Aorta (tissue), 5 donors: ENCODE data around the gene MCOLN3. TPM values are rescaled to one million over a fixed set of nuclear protein-coding genes. Genes with fewer than 3 reads are reported as not detected.
"Not testable (repeated sequence)": the region's sequence is repeated elsewhere in the genome, so short reads cannot be mapped to it uniquely, and the experiment has no call there.

Experiments used
- ATAC-seq: fragments of 200-7000 bp; cut with Tn5 transposase; one replicate; pipeline ENCODE4 v1.9.1; 2022; ENCODE audit warnings: moderate library complexity; ENCODE audit not compliant: low FRiP score
- DNase-seq, 2 donors: peaks; one replicate each; pipeline ENCODE4 v3.0.0-alpha.2; 2020
- H3K27ac ChIP-seq, 2 donors: one replicate each; pipeline ENCODE4 v1.5.1; 2013; ENCODE audit warnings: low read length in 2 of 2, mild to moderate bottlenecking in 2 of 2, moderate library complexity in 2 of 2, control low read depth in 1 of 2, inconsistent platforms in 1 of 2, low read depth in 1 of 2
- H3K27me3 ChIP-seq, 2 donors: one replicate each; pipeline ENCODE4 v1.6.1; 2013; ENCODE audit warnings: control low read depth in 1 of 2, low read length in 1 of 2, mild to moderate bottlenecking in 1 of 2, moderate library complexity in 1 of 2; ENCODE audit not compliant: insufficient read depth in 2 of 2, control insufficient read depth in 1 of 2
- H3K36me3 ChIP-seq, 2 donors: one replicate each; pipeline ENCODE4 v1.6.1; 2013; ENCODE audit warnings: control low read depth in 1 of 2, low read length in 1 of 2, mild to moderate bottlenecking in 1 of 2; ENCODE audit not compliant: insufficient read depth in 2 of 2, control insufficient read depth in 1 of 2
- H3K4me1 ChIP-seq, 2 donors: one replicate each; pipeline ENCODE4 v1.6.1; 2013; ENCODE audit warnings: low read length in 2 of 2, control low read depth in 1 of 2, mild to moderate bottlenecking in 1 of 2, moderate library complexity in 1 of 2; ENCODE audit not compliant: insufficient read depth in 2 of 2, control insufficient read depth in 1 of 2
- H3K4me3 ChIP-seq, 2 donors: one replicate each; pipeline ENCODE4 v1.5.1; 2013; ENCODE audit warnings: low read length in 2 of 2, control low read depth in 1 of 2, mild to moderate bottlenecking in 1 of 2
- H3K9me3 ChIP-seq: one replicate; pipeline ENCODE4 v1.6.1; 2013; ENCODE audit warnings: mild to moderate bottlenecking, low read length; ENCODE audit not compliant: control insufficient read depth
- WGBS, 2 donors: extraction: QIAGEN DNeasy Blood & Tissue Kit; methylation state at CpG; one replicate each; pipeline ENCODE4 v1.1.7; 2013; 5-methylcytosine and 5-hydroxymethylcytosine counted together
- intact Hi-C, 2 donors: fragments of 100-400 bp; cut with DNase I; formaldehyde crosslinking; loops; one replicate each; pipeline versions ENCODE4 v1.14.2 to v1.15.0; 2022
- polyA plus RNA-seq, 2 donors: library from polyadenylated mRNA; stranded (reverse); fragments of 200-250 nt; gene quantifications; one replicate each; pipeline ENCODE4 v1.2.3, GENCODE V29; 2013
- total RNA-seq, 2 donors: library from RNA; stranded (reverse); fragmentation: NEBNext Ultra II Directional; extraction: Animal tissue kit (Norgen Biotek cat#: 25700); gene quantifications; one replicate each; pipeline ENCODE4 v1.2.1, GENCODE V29; 2021
- donor health status: healthy with polysubstance abuse.
- donor health status: Bipolar disorder and iron deficiency.
- donor health status: DM: no; HTN: no; CAD: no.
- donor health status: DM: no; HTN: no; CAD: no.
- donor health status: DM: yes; HTN: yes; CAD: no.

Gene MCOLN3
- total and polyA plus RNA-seq, 4 donors = 0.25 to 7.8 (median 2.5) TPM

GRCh38 chr1:85005641-85006040 is 42.7 kb downstream of the MCOLN3 start:
- intact Hi-C loops, ATAC-seq: not testable (repeated sequence)

GRCh38 chr1:85001742-85002141 is 46.6 kb downstream of the MCOLN3 start:
- Histone ChIP-seq H3K27me3 (no peaks in the 10 kb centered on the region), H3K36me3 (no peaks in the 10 kb centered on the region), H3K9me3 (no peaks in the 10 kb centered on the region), H3K27ac (no peak overlapping the region), H3K4me1 (peaks cover 0 to 2% of the 10 kb centered on the region in 2 donors), H3K4me3 (no peak overlapping the region)
- ATAC-seq (no peak), DNase-seq (no peak)
- intact Hi-C loops = no loop called here

More at GRCh38 chr1:85005641-85006040, 42.7 kb downstream of the MCOLN3 start:
- not testable (repeated sequence) for H3K4me3 ChIP-seq, H3K36me3 ChIP-seq, H3K27ac ChIP-seq, H3K27me3 ChIP-seq, DNase-seq, H3K9me3 ChIP-seq, H3K4me1 ChIP-seq
- WGBS, 2 donors = 88 to 91% methylated on average over 1 of the region's 1 CpG

- H3K36me3 ChIP-seq = no peaks in the 10 kb centered on the region
- DNase-seq = peak in 1 of 2 donors; percentile 48
- H3K27me3 ChIP-seq = no peaks in the 10 kb centered on the region
- no peak overlapping the region for H3K27ac ChIP-seq
- peaks cover 0 to 2% of the 10 kb centered on the region in 2 donors for H3K4me1 ChIP-seq
- WGBS, 2 donors = 52 to 58% methylated on average over 14 of the region's 14 CpGs
- H3K4me3 ChIP-seq = peak overlapping the region in 1 of 2 donors; percentile 67
- ATAC-seq = no peak
- no peaks in the 10 kb centered on the region for H3K9me3 ChIP-seq
- intact Hi-C loops = loop anchor here in 1 of 2 donors (5.0 kb wide), 1 partner anchor 56 kb away; no protein-coding TSS in a partner anchor
Measured at GRCh38 chr1:84998642-84999280, 49.5 kb downstream of the MCOLN3 start.

DNA sequence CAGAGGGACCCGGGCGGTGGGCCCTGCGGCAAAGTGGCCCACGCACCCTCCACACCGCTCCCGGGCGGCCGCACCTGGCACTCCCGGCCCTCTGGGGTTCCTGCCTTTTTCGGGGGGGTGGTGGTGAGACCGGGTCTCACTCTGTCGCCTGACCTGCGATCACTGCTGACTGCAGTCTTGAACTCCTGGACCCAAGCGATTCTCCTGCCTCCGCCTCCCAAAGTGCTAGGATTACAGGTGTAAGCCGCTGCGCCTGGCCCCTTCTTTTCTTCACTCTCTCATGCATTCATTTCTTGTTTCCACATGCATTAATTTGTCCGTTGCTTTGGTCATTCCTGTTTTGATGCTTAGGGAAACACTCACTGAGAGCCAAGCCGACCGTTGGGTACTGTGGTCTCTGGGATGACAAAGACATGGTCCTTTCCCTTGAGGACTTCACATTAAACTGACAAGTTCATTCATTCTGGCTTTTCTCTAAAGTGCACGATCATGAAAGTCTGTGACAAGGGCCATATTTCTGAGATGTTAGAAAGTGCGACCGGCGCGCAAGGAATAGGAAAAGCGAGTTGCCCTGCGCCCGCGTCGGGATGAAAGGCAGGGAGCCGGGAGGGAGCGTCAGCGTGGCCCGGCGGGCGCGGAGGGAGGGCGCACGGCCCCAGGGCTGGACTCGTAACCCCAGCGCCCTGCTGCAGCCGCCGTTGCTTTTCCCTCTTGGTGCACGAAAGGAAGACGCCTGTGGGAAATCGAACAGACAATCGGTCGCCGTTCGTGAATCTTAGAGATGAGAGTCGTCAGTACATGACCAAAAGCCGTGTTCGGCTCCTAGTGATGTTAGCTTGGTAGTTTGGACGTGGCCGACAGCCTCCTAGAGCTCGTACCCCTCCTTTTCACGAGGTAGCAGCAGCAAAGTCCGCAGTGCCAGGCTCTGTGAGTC is 50.4 kb downstream of the MCOLN3 start:
- H3K27ac ChIP-seq = no peak overlapping the region
- WGBS, 2 donors = 1 to 2% methylated on average over 58 of the region's 58 CpGs
- peak; percentile 61 for ATAC-seq
- no peaks in the 10 kb centered on the region for H3K9me3 ChIP-seq
- H3K36me3 ChIP-seq = no peaks in the 10 kb centered on the region
- H3K4me1 ChIP-seq = no peaks in the 10 kb centered on the region
- peak overlapping the region; percentile 67 to 75 for H3K4me3 ChIP-seq
- no peak for DNase-seq
- intact Hi-C loops = loop anchor here in 1 of 2 donors (5.0 kb wide), 1 partner anchor 56 kb away; no protein-coding TSS in a partner anchor
- no peaks in the 10 kb centered on the region for H3K27me3 ChIP-seq

GRCh38 chr1:84996846-84997666 is 51.2 kb downstream of the MCOLN3 start, which contains the start of gene MCOLN2:
TSS of gene MCOLN2 (minus strand) at chr1:84997113. CDS start at chr1:84996872, 241 bp downstream.
- 1% methylated on average over 69 to 87 of the region's 87 CpGs for WGBS, 2 donors
- no peaks in the 10 kb centered on the region for H3K27me3 ChIP-seq
- peak in 1 of 2 donors; percentile 52 for DNase-seq
- no peaks in the 10 kb centered on the region for H3K9me3 ChIP-seq
- peak; percentile 75 for ATAC-seq
- H3K4me3 ChIP-seq = peak within 1 kb of the TSS; percentile 67 to 85
- H3K4me1 ChIP-seq = no peaks in the 10 kb centered on the region
- intact Hi-C loops = loop anchor here in 1 of 2 donors (5.0 kb wide), 1 partner anchor 55 kb away; no protein-coding TSS in a partner anchor
- no peak within 1 kb of the TSS for H3K27ac ChIP-seq
- H3K36me3 ChIP-seq = no peaks in the 10 kb centered on the region

DNA sequence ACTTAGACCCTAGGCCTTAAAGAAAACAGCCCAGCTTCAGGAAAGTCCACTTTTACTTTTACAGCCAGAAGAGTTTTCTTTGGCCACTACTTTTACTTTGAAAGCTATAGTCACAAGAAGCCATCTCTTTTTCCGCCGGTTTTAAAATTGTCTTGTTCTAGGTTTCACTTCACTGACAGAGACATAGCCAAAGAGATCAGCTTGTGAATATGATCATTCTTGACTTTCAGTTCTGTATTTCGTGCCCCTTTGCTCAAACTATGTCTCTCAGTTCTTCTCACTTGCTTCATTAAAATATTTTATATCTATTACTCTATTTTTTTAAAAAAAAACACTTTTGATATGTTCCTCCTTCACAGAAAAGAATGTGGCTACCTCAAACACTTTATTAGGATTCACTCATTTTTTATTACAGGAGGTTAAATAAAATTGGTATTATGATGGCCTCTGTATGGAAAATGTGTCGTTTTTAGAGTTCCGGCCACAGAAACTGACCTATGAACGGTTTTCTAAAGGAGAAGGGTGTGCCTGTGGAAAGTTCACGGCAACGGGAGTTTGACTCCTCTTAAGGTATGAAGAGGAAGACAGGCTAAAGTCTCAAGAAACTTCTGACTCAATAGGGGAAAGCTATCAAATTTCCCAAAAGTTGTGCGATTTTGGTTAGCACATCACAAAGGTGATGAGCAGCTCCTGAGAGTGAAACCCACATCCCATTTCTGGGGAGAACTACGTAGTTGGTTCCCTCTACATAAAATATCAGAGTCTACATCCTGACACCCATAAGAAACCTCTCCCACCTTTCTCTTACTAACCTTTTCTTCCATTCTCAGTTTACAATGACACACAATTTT is 52.6 kb downstream of the MCOLN3 start:
- no peak overlapping the region for H3K27ac ChIP-seq
- no peaks in the 10 kb centered on the region for H3K4me1 ChIP-seq
- H3K36me3 ChIP-seq = no peaks in the 10 kb centered on the region
- ATAC-seq (no peak), DNase-seq (no peak)
- intact Hi-C loops = loop anchor here in 1 of 2 donors (5.0 kb wide), 1 partner anchor 53 kb away; no protein-coding TSS in a partner anchor
- H3K27me3 ChIP-seq = no peaks in the 10 kb centered on the region
- no peak overlapping the region for H3K4me3 ChIP-seq
- H3K9me3 ChIP-seq = no peaks in the 10 kb centered on the region
- WGBS, 2 donors = 87 to 92% methylated on average over 10 of the region's 10 CpGs

DNA sequence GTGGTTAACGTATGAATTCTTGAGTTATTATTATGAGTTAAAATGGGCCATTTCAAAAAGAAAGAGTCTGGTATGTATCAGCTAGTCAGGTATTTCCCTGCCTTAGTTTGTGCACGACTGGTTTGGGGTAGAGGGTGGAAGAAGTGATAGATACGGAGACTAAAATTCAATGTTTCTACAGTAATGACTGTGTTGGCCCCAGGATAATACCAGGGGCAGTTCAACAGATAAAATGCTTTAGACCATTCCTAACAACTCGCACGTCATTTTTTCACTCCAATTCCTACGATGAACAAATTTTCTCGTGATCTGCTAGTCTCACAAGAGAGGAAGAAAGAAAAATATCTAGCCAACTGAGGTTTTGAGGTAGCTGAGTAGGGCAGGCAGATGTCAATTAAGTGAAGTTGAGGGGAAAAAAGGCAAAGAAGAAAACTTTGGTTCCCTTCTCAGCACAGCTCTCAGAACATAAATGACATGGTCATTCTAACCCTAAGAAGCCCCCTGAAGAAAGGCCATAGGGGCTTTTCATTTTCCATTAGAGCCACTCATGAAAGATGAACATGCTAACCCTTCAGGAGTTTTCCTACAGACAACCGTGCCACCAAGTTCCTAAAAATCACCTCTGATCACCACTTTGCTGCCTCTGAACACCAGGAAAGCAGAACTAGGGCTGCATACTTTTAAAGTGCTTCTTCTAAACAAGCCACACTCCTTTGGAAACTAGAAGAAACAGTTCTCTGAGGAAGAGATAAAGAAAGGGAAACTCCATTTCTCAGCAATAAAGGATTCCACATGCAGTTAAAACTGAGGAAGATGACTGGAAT is 57.0 kb downstream of the MCOLN3 start:
- H3K9me3 ChIP-seq = no peaks in the 10 kb centered on the region
- intact Hi-C loops = no loop called here
- DNase-seq (no peak), ATAC-seq (no peak)
- no peaks in the 10 kb centered on the region for H3K4me1 ChIP-seq
- no peak overlapping the region for H3K4me3 ChIP-seq
- 73% methylated on average over 8 of the region's 8 CpGs for WGBS, 2 donors
- no peaks in the 10 kb centered on the region for H3K36me3 ChIP-seq
- no peaks in the 10 kb centered on the region for H3K27me3 ChIP-seq
- no peak overlapping the region for H3K27ac ChIP-seq
